GF-D8 (cell line): ENCODE results near the gene STON2.
"Not testable (repeated sequence)": the region's sequence is repeated elsewhere in the genome, so short reads cannot be mapped to it uniquely, and the experiment has no call there.

ENCODE experiments used
- DNase-seq: peaks from one replicate; lab custom pipeline; 2025; lab: John Stamatoyannopoulos, UW

STON2 gene

GRCh38 chr14:81380009-81380408 lies 20.1 kb downstream of the STON2 start:
- not testable (repeated sequence) for DNase-seq

GRCh38 chr14:81371802-81372201 lies 28.3 kb downstream of the STON2 start:
- DNase-seq = no peak

- DNase-seq = no peak
These were observed 32.6 kb downstream of the STON2 start for GRCh38 chr14:81367563-81367962.

GRCh38 chr14:81366884-81367283 lies 33.2 kb downstream of the STON2 start:
- no peak for DNase-seq

GRCh38 chr14:81366214-81366613 lies 33.9 kb downstream of the STON2 start:
- no peak for DNase-seq

- no peak for DNase-seq
These were observed 36.3 kb downstream of the STON2 start for GRCh38 chr14:81363746-81364378.

GRCh38 chr14:81353691-81354323 lies 46.3 kb downstream of the STON2 start:
- DNase-seq = no peak

- no peak for DNase-seq
These were observed 47.7 kb downstream of the STON2 start for GRCh38 chr14:81352413-81352812.

GRCh38 chr14:81351205-81351604 lies 48.9 kb downstream of the STON2 start:
- DNase-seq = no peak

- DNase-seq = no peak
These were observed 49.6 kb downstream of the STON2 start for GRCh38 chr14:81350344-81351130.

- peak; percentile 22 for DNase-seq
These were observed 52.1 kb downstream of the STON2 start for GRCh38 chr14:81348061-81348460.

GRCh38 chr14:81345781-81346180 lies 54.3 kb downstream of the STON2 start:
- no peak for DNase-seq

- no peak for DNase-seq
These were observed 55.5 kb downstream of the STON2 start for GRCh38 chr14:81344481-81345160.

- no peak for DNase-seq
These were observed 56.4 kb downstream of the STON2 start for GRCh38 chr14:81343701-81344100.

GRCh38 chr14:81342850-81343580 lies 57.1 kb downstream of the STON2 start:
- no peak for DNase-seq

- no peak for DNase-seq
These were observed 58.3 kb downstream of the STON2 start for GRCh38 chr14:81341781-81342180.

GRCh38 chr14:81341370-81341769 lies 58.8 kb downstream of the STON2 start:
- DNase-seq = no peak

GRCh38 chr14:81340201-81340600 lies 59.9 kb downstream of the STON2 start:
- no peak for DNase-seq

GRCh38 chr14:81337073-81337472 lies 63.1 kb downstream of the STON2 start:
- DNase-seq = no peak

GRCh38 chr14:81336009-81336408 lies 64.1 kb downstream of the STON2 start:
- DNase-seq = no peak

- no peak for DNase-seq
These were observed 67.4 kb downstream of the STON2 start for GRCh38 chr14:81332725-81333124.
